ENCODE measurements around the gene TIGD4.
"Not testable (repeated sequence)": the region's sequence is repeated elsewhere in the genome, so short reads cannot be mapped to it uniquely, and the experiment has no call there.

TIGD4 gene

DNA sequence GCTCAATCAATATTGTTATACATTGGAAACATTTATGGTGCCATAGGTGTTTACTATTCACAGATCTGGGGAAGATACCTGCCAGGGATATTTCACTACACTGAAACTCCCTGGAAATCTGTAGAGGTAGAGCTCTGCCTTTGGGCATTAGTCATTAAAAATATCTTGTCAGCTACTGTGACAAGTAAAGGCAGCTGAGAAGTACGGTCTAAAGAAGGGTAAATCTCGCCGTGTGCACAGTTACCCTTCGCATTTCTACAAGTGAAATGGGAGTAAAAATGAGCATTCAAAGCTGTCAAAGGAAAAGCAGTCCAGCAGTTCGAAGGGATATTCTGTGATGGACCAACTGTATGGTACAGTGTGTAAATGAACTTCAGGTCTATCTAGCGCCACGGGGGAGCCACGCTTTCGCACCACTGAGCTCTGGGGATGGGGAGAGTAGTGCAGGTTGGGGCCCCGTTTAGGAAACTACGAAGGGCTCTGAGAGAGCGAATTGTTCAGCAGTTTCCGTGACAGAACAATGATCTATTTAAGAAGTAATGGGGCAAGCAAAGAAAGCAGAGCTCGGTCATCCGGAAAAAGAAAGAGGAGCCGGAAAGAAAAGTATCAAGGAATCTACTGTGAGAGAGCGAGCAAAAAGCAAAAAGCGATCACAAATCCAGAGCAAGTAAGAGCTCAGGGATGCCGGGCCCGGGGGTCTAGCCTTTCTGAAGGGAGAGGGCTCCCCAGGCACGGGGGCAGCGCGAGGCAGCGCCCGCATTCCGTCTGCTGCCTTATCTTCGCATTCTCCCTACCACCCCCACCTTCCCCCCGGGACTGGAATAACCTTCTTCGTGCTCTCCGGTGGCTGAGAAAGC, 646 bp downstream of the TIGD4 start:
- DNase-seq = peak; percentile 20 to 27

DNA sequence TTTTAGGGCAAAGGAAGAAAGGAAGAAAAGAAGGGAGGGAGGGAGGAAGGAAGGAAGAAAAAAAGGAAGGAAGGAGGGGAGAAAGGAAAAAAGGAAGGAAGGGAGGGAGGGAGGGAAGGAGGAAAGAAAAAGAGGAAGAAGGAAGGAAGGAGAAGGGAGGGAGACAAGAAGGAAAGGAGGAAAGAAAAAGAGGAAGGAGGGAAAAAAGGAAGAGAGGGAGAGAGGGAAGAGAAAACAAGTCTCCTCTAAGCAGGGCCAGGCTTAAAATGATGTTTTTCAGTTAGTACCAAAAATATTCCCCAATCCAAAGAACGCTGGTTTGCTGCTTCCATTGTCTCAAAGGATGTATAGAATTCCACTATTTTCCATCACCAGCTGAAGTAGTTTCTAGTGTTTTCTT, 2.0 kb downstream of the TIGD4 start:
- no peak for DNase-seq

DNA sequence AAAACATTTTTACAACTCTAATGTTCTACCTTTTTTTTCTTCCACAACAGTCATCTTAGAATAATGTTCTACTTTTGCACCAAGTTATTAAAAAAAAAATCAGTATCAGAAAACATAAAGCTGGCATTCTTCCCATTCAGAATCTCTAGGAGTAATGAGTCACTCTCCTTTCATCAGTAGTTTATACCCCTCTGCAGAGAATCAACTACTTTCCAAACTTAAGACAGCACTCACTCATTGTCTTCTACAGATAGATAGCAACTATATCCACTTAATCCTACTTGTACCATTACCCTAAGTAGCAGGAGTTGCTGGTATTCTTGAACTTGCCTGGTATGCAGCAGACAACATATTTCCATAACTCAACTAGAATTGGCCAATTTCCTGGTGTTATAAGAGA, 3.2 kb downstream of the TIGD4 start:
- DNase-seq = no peak

DNA sequence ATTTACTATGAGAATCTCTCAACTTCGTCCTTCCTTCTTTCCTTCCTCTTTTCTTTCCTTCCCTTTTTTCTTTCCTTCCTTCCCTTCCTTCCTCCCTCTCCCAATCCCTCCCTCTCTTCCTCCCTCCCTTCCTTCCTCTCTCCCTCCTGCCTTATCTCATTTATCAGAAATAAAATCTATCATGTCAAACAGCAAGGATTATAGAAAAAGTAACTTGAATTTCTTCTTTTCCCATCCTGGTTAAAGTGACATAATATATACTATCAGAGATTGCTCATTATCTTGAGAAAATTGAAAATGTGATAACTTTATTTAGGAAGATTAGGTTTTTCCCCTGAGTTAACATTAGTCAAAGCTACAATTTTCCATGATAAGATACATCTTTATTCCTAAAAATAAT, 5.6 kb downstream of the TIGD4 start:
- DNase-seq = no peak

DNA sequence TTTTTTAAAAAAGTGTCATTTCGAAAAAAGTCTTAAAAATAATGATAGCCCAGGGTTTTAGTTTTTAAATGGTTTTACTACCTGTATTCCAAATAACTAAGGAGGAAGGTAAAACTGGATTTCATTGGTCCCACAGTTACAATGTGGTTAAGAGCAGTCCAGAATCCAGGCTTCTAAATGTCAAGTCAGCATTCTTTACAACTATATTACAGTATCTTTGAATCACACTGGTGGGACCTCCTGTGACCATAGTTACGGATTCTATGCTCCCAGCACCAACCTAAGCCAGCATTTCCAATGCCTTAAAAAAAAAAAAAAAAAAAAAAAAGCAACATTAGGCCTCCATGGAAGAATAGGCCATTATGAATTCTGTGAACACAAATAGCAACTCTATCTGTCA, 6.2 kb downstream of the TIGD4 start:
- DNase-seq = no peak

DNA sequence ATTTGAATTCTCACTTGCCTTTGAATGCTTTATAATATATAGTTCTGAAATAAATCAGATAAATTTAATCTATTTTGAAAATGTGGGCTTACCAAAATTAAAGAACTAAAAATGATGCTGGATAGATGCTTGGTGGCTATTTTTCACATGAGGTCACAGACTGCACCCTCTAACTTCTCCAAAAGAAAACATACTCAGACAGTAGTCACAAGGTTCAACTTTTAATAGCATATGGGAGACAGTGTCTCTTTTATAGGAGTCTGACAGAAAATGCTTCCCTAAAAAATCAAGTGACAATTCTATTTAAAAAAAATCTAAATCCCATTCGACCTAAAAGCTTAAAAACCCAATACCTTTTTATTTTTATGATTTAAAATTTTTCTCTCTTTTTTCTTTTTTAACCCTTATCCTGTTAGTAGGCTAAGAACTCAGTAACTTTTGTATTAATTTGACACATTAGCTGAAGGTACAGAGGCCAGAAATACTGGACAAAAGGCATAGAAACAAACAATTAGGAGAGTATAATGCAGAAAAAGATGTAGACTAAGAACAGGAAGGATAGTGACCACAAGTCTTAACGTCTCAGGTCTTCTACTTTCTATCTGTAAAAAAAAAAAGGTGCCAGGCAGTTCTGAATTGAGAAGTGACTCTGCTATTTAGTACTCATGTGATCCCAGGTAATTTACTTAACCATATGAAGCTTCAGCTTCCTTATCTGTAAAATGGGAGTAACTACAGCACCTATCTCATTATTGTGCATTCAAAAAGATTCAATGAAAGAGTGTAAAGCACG, 7.6 kb downstream of the TIGD4 start:
- no peak for DNase-seq

DNA sequence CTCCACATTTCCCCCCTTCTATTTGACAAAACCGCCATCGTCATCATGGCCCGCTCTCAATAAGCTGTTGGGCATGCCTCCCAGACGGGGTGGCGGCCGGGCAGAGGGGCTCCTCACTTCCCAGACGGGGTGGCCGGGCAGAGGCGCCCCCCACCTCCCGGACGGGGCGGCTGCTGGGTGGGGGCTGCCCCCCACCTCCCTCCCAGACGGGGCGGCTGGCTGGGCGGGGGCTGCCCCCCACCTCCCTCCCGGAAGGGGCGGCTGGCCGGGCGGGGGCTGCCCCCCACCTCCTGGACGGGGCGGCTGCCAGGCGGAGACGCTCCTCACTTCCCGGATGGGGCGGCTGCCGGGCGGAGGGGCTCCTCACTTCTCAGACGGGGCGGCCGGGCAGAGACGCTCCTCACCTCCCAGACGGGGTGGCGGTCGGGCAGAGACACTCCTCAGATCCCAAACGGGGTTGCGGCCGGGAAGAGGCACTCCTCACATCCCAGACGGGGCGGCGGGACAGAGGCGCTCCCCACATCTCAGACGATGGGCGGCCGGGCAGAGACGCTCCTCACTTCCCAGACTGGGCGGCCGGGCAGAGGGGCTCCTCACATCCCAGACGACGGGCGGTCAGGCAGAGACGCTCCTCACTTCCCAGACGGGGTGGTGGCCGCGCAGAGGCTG, 14.3 kb downstream of the TIGD4 start:
- DNase-seq = not testable (repeated sequence)

DNA sequence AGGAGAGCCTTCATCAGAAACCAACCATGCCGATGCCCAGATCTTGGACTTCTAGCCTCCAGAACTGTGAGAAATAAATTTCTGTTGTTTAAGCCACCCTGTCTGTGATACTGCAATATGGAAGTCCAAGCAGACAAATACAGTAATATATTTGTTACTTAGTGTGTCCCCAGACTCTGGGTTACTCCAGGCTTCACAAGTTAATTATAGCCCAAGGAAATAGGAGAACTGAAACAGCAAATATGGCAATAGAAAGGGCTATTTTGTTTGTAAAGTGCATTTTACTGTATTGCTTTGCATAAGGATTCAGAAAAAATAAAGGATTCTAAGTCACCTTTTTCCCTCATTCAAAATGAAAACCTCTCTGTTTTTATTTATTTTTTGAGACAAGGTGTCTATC, 15.7 kb downstream of the TIGD4 start:
- no peak for DNase-seq

DNA sequence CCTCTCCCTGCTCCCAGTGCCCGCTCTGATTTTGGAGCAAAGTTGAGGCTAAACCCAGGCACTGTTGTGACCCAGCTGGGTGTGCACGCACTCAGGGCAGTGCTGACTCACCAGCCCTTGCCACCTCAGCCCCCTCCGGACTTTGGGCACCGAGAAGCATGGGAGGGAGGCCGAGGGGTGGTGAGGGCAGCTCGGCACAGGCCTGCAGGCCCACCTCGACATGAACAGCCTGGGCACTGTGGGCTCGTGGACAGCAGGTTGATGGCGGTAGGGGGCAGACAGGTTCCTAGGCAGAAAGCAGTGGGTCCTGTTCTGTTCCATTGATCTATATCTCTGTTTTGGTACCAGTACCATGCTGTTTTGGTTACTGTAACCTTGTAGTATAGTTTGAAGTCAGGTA, 30.9 kb downstream of the TIGD4 start:
- no peak for DNase-seq

DNA sequence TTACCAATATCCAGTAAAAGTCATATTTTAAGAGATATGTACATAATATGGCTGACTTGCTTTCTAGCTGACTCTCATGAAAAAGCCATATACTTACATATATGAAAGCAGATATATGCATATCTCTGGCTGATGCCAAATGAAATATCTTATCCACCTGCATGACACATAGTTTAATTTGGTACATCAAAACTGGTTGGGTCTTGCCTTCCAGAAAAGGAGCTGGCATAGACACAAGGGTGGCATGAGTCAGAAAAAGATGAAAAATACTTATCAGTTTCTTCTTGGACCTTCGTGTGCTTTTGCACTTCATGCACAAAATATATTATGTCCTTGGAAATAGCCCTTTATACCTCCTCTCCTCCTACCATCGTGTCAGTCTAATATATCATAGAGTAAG, 32.1 kb downstream of the TIGD4 start:
- no peak for DNase-seq

DNA sequence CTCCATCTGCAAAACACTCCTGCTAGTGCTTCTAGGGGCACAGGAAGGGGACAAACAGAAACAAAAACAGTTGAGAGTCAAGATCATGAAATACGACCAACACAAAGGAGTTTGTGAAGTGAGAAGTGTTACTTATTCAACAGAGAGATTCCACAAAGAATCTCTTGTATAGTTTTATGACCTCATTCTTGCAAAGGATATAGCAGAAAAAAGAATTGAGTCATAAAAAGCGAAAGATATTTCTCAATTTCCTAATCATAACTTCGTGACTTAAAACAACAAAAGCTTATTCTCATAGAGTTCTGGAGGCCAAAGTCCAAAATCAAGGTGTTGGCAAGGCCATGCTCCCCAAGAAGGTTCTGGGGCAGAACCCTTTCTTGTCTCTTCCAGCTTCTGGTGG, 40.7 kb downstream of the TIGD4 start:
- DNase-seq = no peak

DNA sequence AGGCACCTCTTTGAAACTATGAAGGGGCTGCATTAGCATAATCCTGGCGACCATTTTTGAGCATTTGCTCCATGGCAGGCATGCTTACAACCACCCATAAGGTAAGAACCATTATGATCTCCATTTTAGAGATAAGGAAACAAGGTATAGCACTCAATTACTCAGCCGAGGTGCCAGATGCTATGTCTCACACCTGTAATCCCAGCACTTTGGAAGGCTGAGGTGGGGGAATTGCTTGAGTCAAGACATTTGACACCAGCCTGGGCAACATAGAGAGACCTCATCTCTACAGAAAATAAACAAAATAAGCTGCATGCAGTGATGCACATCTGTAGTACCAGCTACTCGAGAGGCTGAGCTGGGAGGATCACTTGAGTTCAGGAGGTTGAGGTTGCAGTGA, 43.6 kb downstream of the TIGD4 start:
- no peak for DNase-seq

DNA sequence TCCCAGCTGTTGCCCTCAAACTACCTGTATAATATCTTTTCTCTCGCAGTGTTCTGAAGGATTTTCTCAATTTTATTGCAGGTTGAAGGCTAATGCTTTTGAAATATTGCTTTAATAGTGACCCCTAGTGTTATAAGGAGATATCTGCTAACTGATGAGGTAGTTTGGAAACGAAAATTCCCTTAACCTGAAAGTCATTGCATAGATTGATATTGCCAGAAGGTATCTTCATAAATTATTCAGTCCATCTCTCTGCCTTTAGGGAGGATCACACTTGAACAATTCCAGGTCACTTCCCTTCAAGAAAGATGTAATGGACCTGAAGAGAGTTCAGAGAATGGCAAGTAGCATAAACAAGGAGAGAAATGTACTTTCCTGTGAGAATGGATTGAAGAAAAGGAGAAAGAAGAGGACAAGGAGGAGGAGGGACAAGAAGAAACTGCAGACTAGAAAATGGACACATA, 44.1 kb downstream of the TIGD4 start:
- DNase-seq = no peak

DNA sequence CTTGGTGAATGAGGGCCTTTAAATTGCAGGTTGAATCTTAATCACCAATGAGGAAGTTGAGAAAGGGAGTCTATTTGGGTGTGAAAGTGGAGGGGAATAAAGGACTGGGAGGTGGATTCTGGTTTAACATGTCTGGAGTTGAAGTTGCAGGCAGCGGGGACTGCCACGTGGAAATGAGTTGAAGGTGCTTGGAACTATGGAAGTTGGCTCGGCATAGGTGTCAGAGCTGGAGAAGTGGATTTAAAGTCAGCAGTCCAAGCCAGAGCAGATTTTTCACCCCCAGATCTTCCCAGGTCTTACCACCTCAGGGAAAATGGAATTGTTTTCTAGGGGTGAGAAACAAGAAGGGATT, 44.9 kb downstream of the TIGD4 start:
- DNase-seq = no peak

DNA sequence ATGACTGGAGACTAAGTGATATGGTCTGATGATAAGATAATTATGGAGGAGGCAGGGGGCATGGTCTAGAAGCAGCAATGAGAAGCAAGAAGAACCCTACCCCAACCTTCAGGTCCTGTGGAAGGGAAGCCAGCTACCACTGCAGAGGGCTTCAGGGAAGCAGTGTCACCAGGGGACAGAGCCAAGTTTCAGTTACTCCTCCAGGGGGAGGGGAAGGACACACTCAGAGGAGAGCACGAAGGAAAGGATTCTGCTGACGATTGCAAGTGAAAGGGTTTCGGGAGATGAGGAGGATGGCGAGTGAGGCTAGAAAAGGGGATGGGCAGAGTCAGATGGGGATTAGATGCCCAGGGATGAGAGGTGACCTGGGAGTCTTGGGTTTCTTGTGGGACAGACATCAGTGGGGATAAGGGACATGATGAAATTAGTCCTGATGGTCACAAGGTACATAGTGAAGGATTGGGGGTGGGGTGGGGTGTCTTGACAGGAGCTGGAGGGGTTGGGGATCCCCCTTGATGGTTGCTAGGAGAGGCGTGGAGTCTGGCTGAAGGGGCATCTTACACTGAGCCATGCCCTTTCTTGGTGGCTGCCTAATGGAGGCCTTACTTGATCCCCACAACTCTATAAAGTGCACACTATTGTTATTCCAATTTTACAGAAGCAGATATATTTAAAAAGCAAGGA, 45.4 kb downstream of the TIGD4 start:
- no peak for DNase-seq

DNA sequence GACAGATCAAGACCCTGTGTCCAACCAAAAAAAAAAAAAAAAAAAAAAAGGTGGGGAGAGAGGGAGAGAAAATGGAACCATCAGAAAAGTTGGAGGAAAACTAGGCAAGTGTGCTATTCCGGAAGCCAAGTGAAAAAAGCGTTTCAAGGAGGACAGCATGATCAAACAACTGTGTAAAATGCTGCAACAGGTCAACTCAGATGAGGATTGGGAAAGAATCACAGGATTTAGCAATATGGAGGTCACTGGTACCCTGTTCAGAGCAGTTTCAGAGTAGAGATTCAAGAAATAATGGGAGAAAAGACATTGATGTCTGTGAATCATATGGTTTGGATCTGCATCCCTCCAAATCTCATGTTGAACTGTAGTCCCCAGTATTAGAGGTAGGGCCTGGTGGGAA, 47.5 kb downstream of the TIGD4 start:
- DNase-seq = no peak

DNA sequence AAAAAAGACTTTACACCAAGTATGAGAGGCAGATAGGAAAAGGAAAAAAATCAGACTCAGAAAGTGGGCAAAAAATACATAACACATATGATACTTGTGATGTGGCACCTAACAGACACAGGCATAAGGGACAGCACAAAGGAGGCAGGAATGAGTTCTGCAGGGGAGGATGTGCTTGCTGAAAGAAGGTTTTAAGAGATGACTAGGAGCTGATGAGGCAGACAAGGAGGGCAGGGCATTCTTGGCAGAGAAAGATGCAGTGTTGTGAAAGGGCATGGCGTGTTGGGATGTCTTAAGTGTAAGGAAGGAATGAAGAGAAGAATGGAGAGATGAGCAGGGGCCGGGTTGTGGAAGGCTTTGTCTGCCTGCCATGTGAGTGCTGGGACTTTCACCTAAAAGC, 50.1 kb downstream of the TIGD4 start:
- no peak for DNase-seq

DNA sequence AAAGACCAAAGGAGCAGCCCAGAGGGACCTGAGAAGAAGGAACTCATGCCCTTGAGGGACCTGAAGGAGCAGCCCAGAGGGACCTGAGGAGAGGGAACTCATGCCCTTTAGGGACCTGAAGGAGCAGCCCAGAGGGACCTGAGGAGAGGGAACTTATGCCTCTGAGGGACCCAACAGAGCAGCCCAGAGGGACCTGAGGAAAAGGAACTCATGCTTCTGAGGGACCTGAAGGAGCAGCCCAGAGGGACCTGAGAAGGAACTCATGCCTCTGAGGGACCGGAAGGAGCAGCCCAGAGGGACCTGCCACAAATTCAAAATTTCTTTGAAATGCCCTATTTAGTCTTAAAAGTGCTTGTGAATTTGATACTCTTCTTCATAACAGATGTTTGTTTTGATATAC, 51.2 kb downstream of the TIGD4 start:
- DNase-seq = no peak

DNA sequence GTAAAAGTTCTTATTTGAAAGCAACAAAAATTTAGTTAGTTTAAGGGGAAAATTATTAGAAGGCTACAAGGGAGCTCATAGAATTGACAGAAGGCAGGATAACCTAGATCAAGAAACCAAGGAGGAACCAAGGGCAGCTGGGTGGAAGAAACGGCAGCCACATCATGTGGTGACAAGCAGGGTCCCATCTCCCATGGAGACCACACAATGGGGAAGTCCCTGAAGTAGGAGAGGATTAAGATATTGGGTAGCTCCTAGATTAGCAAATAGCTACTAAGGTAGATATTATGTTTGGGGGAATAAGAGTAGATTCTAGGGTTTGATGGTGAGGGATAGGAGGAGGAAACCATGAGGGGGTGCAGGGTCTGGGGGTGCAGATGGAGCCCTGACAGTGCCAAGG, 51.7 kb downstream of the TIGD4 start:
- no peak for DNase-seq

DNA sequence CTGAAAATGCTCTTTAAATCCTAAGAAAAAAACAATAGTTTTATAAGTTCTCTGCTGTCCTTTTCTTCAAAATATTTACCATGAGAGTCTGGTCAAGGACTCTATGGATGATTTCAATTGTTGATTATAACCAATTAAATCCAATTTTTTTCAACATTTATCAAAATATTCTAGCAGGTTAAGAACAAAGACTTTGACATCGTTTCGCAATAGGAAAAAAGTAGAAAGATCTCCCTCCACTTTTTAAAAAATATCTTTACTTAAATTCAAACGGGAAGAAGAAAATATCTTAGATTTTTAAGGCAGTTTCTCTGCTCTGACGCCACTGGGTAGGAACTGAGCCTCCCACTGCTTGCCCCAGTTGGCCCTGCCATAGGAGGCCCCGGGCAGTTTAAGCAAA, 55.0 kb downstream of the TIGD4 start:
- no peak for DNase-seq

DNA sequence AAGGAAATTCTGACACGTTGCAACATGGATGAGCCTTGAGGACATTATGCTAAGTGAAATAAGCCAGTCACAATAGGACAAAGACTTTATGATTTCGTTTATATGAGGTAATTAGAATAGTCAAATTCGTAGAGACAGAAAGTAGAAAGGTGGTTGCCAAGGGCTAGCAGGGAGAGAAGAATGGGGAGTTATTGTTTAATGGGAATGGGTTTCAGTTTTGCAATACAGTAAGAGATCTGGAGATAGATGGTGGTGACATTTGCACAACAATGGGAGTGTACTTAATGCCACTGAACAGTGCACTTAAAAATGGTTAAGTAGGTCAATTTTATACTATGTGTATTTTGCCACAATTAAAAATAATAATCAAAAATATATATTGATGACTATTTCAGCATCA, 56.3 kb downstream of the TIGD4 start:
- DNase-seq = no peak

DNA sequence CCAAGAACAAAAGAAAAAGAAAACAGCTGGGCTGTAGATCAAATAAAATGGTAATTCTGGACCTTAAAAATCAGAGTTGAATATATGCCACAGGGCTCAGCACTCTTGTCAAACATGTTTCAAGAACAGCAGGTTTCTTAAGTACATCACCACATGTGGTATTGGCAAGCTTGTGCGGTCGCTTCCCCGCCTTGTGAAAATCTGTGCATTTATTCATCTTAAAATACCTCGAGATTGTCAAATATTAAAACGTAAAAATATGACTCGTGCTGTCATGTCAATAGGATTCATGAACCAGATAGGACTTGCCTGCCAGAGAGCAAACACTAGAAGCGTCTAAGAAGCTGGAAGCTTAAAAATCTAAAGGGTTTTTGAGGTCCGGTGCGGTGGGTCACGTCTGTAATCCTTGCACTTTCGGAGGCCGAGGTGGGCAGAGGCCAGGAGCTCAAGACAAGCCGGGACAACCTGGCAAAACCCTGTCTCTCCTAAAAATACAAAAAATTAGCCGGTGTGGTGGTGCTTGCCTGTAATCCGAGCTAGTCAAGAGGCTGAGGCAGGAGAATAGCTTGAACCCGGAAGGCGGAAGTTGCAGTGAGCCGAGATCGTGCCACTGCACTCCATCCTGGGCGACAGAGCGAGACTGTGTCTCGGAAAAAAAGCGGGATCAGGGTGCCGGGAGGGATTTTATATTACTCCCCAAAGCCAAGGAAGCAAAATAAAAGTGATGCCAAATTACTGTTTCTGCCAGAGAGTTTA, 59.6 kb downstream of the TIGD4 start:
- no peak for DNase-seq
